ENCODE measurements around the gene TMEM170A.
A peak's percentile ranks its signal among the peaks of the same experiment; 100 is the strongest.

The TMEM170A gene

DNA sequence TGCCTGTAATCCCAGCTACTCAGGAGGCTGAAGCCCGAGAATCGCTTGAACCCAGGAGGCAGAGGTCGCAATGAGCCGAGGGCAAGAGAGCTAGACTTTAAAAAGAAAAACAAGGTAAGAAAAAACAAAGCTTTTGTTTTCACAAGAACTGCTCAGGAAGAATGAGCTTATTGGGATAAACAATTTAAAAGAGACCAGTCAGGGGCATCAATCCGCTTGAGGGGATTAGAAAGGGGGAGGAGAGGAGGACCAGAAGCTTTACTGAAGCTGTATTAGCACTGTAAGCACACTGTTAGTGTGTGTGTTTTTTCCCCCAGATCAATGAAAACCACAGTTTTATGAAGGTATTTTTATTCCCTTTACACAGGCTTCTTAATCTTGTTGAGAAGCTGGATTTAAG is 8.8 kb downstream of the TMEM170A start:
- TF ChIP-seq, protein P1, sequence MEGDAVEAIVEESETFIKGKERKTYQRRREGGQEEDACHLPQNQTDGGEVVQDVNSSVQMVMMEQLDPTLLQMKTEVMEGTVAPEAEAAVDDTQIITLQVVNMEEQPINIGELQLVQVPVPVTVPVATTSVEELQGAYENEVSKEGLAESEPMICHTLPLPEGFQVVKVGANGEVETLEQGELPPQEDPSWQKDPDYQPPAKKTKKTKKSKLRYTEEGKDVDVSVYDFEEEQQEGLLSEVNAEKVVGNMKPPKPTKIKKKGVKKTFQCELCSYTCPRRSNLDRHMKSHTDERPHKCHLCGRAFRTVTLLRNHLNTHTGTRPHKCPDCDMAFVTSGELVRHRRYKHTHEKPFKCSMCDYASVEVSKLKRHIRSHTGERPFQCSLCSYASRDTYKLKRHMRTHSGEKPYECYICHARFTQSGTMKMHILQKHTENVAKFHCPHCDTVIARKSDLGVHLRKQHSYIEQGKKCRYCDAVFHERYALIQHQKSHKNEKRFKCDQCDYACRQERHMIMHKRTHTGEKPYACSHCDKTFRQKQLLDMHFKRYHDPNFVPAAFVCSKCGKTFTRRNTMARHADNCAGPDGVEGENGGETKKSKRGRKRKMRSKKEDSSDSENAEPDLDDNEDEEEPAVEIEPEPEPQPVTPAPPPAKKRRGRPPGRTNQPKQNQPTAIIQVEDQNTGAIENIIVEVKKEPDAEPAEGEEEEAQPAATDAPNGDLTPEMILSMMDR (IDR thresholded peaks at IDR 0.05; ENCODE audit: borderline replicate concordance, control extremely low read depth, extremely low read depth, insufficient read depth, missing control alignments), result no peak
- DNase-seq (ENCODE audit: low spot score), result no peak

GRCh38 chr16:75452464-75453190 is 11.9 kb downstream of the TMEM170A start:
- TF ChIP-seq, protein P1 (IDR thresholded peaks at IDR 0.05; ENCODE audit: borderline replicate concordance, control extremely low read depth, extremely low read depth, insufficient read depth, missing control alignments), result no peak
- no peak for DNase-seq (ENCODE audit: low spot score)
- in situ Hi-C loops (cut with MboI; ENCODE audit: low sequenced_read_pairs, unreplicated experiment), result loop anchor here (25.0 kb wide), 1 partner anchor 1735 kb away; the partner anchor contains the start of genes MON1B and SYCE1L

More for the DNA sequence above, 8.8 kb downstream of the TMEM170A start:
- in situ Hi-C loops (cut with MboI; ENCODE audit: low sequenced_read_pairs, unreplicated experiment), result loop anchor here (25.0 kb wide), 1 partner anchor 1732 kb away; the partner anchor contains the start of genes MON1B and SYCE1L

DNA sequence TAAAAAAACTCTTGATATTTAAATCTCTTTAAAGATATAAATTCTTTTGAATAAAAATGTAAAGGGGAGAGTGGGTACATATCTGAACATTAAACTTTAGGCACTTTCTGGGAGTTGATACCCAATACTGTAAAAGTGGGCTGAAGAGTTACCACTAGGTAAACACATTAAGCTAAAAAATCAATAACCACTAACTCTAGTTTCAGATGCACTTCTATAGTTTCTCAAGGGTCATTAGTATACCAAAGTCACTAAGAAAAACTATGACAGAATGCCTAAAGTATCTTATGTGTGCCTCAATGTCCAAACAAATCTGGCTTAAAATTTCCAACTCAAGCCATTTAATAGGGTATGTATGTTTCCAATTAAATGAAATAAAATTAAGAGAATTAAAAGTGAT is 18.1 kb downstream of the TMEM170A start:
- TF ChIP-seq, protein P1 (IDR thresholded peaks at IDR 0.05; ENCODE audit: borderline replicate concordance, control extremely low read depth, extremely low read depth, insufficient read depth, missing control alignments), result no peak
- in situ Hi-C loops (cut with MboI; ENCODE audit: low sequenced_read_pairs, unreplicated experiment), result no loop called here
- DNase-seq (ENCODE audit: low spot score), result no peak

GRCh38 chr16:75445298-75445697 is 19.2 kb downstream of the TMEM170A start:
- TF ChIP-seq, protein P1 (IDR thresholded peaks at IDR 0.05; ENCODE audit: borderline replicate concordance, control extremely low read depth, extremely low read depth, insufficient read depth, missing control alignments), result no peak
- no peak for DNase-seq (ENCODE audit: low spot score)
- in situ Hi-C loops (cut with MboI; ENCODE audit: low sequenced_read_pairs, unreplicated experiment), result no loop called here

DNA sequence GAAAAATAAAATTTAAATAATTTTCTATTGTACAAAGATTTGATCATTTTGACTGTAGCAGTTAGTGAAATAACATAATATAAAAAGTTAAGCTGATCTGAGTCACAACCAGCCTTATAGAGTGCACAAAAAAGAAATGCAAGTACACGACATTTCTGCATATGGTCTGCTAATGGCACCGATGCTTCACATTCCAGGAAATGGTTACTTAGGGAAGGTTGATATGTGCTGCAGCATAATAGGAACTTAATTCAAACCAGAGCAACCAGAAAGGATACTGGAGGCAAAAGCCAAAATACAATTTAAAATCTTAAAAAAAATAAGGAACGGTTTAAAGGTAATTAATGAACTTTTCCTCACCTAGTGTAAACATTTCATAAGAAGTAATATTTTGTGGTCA is 21.2 kb downstream of the TMEM170A start:
- in situ Hi-C loops (cut with MboI; ENCODE audit: low sequenced_read_pairs, unreplicated experiment), result no loop called here
- TF ChIP-seq, protein P1 (IDR thresholded peaks at IDR 0.05; ENCODE audit: borderline replicate concordance, control extremely low read depth, extremely low read depth, insufficient read depth, missing control alignments), result no peak
- DNase-seq (ENCODE audit: low spot score), result no peak

DNA sequence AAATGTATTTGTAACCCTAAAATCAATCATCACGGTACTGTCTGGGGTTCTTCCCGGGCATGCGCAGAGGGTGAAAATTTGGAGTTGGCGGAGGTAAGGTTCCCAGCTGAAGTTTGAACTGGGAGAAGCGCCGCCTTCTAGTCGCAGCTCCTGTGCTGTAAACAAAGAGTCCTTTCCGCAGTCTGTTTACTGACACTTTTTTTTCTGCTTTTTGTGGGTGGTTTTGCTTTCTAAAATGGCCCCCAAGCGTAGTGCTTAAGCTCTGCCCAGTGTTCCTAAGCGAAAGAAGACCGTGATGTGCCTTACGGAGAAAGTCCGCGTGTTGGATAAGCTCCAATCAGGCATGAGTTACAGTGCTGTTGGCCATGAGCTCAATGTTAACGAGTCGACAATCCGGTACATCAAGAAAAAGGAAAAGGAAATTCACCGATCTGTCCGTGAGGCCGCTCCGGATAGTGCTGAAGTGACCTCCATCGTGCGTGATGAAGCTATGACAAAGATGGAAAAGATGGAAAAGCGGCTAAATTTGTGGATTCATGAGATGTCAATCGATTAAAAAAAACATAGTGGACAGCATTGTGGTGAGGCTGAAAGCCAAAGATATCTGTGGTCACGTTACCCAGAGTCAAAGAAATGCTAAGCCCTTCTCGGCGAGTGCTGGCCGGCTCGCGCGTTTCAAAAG is 30.6 kb downstream of the TMEM170A start:
- peak; percentile 82 for DNase-seq (ENCODE audit: low spot score)
- TF ChIP-seq, protein P1 (IDR thresholded peaks at IDR 0.05; ENCODE audit: borderline replicate concordance, control extremely low read depth, extremely low read depth, insufficient read depth, missing control alignments), result no peak
- in situ Hi-C loops (cut with MboI; ENCODE audit: low sequenced_read_pairs, unreplicated experiment), result no loop called here
